GM12874 (cell line): ENCODE results near the gene XXYLT1.

ENCODE experiments used
- TF ChIP-seq, protein P1 (sequence below): IDR thresholded peaks from 2 replicates; pipeline ENCODE4 v1.5.1; 2011; ENCODE audit warnings: low read depth, mild to moderate bottlenecking, control low read depth, low read length, moderate library complexity; ENCODE audit not compliant: insufficient read depth

XXYLT1 gene

DNA sequence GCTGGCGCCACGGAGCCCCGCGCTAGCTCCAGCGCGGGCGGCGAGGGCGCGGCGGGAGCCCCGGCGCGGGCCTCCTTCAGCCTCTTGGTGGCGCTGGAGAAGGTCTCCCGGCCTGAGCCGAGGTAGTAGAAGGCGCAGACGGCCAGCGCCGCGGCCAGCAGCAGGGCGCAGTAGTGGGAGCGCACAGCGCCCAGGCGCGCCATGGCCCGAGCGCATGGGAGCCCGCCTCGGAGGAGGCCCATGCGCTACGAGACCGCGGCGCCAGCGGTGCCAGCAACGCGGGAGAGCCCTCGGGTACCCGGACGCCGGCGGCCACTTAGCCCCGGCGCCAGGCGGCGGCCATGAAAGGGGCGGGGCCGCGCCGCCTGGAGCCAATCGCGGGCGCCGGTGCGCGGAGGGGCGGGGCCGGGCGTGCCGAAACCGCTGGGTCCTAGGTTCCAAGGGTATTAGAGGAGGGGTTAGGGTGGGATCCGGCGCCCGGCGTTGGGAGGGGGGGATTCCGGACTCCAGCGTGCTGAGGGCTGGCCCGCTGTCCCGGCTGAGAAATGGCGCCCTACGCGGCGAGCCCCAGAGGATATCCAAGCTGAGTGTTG lies at the start of gene XXYLT1:
Gene XXYLT1, minus strand, starts transcription at position 343 of the 593 bp plus-strand sequence. Its CDS starts 101 bp downstream, at position 242.
- TF ChIP-seq, protein P1, sequence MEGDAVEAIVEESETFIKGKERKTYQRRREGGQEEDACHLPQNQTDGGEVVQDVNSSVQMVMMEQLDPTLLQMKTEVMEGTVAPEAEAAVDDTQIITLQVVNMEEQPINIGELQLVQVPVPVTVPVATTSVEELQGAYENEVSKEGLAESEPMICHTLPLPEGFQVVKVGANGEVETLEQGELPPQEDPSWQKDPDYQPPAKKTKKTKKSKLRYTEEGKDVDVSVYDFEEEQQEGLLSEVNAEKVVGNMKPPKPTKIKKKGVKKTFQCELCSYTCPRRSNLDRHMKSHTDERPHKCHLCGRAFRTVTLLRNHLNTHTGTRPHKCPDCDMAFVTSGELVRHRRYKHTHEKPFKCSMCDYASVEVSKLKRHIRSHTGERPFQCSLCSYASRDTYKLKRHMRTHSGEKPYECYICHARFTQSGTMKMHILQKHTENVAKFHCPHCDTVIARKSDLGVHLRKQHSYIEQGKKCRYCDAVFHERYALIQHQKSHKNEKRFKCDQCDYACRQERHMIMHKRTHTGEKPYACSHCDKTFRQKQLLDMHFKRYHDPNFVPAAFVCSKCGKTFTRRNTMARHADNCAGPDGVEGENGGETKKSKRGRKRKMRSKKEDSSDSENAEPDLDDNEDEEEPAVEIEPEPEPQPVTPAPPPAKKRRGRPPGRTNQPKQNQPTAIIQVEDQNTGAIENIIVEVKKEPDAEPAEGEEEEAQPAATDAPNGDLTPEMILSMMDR: peak; percentile 76

DNA sequence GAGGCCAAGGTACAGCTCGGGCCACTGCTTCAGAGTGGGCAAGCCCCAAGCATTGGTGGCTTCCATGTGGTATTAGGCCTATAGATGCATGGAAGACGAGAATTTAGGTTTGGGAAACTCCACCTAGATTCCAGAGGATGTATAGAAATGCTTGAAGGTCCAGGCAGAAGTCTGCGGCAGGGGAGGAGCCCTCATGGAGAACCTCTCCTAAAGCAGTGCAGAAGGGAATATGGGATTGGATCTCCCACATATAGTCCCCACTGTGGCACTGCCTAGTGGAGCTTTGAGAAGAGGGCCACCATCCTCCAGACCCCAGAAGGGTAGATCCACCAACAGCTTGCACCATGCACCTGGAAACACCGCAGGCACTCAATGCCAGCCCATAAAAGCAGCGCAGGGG lies 48.1 kb upstream of the XXYLT1 start:
- TF ChIP-seq, protein P1: no peak

GRCh38 chr3:195312714-195313113 lies 41.8 kb upstream of the XXYLT1 start:
- TF ChIP-seq, protein P1: no peak

- TF ChIP-seq, protein P1: no peak
Observed at GRCh38 chr3:195307711-195308110, 36.8 kb upstream of the XXYLT1 start.

- TF ChIP-seq, protein P1: no peak
Observed at GRCh38 chr3:195306369-195306768, 35.4 kb upstream of the XXYLT1 start.

DNA sequence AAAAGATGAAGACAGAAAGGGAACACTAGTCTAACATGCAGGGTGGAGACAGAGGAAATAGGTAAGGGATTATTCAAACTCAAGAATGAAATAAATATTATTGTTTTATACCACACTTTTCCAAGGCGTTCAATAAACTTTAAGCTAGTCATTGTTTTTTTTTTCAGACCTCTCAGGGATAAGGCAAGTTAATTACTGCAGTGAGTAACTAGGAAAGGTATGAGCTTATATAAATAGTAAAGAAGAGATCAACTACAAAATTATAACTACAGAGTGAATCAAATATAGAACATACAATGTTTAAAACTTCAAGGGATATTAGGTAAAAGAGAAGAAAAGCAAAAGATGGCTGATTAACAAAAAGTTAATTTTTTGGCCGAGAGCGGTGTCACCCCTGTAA lies 31.5 kb upstream of the XXYLT1 start:
- TF ChIP-seq, protein P1: no peak

DNA sequence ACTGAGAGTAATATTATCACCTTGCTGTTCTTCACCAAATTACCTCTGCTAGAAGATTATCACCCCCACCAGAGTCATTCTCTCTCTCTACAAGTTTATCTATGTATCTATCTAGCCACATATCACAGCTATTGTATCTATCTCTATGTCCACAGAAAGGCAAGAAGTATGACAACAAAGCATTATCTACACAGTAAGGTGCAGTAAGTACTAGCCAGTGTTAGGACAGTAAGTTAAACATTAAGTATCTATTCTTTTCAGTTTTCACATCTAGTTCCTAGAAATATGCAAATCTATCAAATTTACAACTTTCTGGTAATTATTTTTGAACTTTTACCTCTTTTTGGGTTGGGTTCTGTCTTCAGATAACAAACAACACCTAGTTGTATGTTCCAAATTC lies 26.5 kb upstream of the XXYLT1 start:
- TF ChIP-seq, protein P1: no peak

- TF ChIP-seq, protein P1: no peak
Observed at GRCh38 chr3:195296662-195297061, 25.7 kb upstream of the XXYLT1 start.
